GM23338 (cell line): ENCODE results near the gene GAREM1.

Experiments used
- CREB1 ChIP-seq: fragments of 250-450 bp; sonication (Bioruptor Pico); IDR thresholded peaks from 2 replicates; pipeline ENCODE4 v1.5.0; 2020; ENCODE audit warnings: low read depth, mild to moderate bottlenecking, moderate library complexity
- EZH2 ChIP-seq: fragments of 200-600 bp; sonication (generic); IDR thresholded peaks from one replicate; pipeline ENCODE4 v1.8.0; 2017; ENCODE audit warnings: antibody characterized with exemption, mild to moderate bottlenecking, low read depth; ENCODE audit not compliant: unreplicated experiment
- EZH2phosphoT487 ChIP-seq: fragments of 200-600 bp; sonication (generic); IDR thresholded peaks from one replicate; pipeline ENCODE4 v1.8.1; 2018; ENCODE audit warnings: antibody characterized with exemption; ENCODE audit not compliant: unreplicated experiment
- JUNB ChIP-seq: IDR thresholded peaks from one replicate; pipeline ENCODE4 v1.6.1; 2016; ENCODE audit warnings: antibody characterized with exemption; ENCODE audit not compliant: unreplicated experiment
- NANOG ChIP-seq: IDR thresholded peaks from 2 replicates; pipeline ENCODE4 v1.6.1; 2016; ENCODE audit warnings: antibody characterized with exemption, borderline replicate concordance
- POLR2AphosphoS5 ChIP-seq: IDR thresholded peaks from 2 replicates; pipeline ENCODE4 v1.6.1; 2016; ENCODE audit warnings: antibody characterized with exemption, low read depth
- STAT1 ChIP-seq: IDR thresholded peaks from one replicate; pipeline ENCODE4 v1.6.1; 2016; ENCODE audit warnings: antibody characterized with exemption; ENCODE audit not compliant: unreplicated experiment
- ZNF114 ChIP-seq: fragments of 250-450 bp; sonication (Bioruptor Pico); IDR thresholded peaks from 2 replicates; pipeline ENCODE4 v1.5.0; 2020; ENCODE audit warnings: mild to moderate bottlenecking, moderate library complexity
- ZNF331 ChIP-seq: fragments of 250-450 bp; sonication (Bioruptor Pico); IDR thresholded peaks from 2 replicates; pipeline ENCODE4 v1.5.0; 2020; ENCODE audit warnings: low read depth, mild to moderate bottlenecking, moderate library complexity
- TF ChIP-seq, protein P1 (sequence below), 2 experiments: fragments of 200-600 bp in 1 of 2; sonication (generic) in 1 of 2; conservative IDR thresholded peaks; 2 replicates each; pipeline versions ENCODE4 v1.5.1 to v1.6.1; 2016 to 2017; ENCODE audit warnings: antibody characterized with exemption in 2 of 2, low read depth in 2 of 2, mild to moderate bottlenecking in 2 of 2, moderate library complexity in 1 of 2
- TF ChIP-seq, protein P2 (sequence below): IDR thresholded peaks from one replicate; pipeline ENCODE4 v1.6.1; 2018; ENCODE audit warnings: antibody characterized with exemption; ENCODE audit not compliant: unreplicated experiment
- TF ChIP-seq, protein P3 (sequence below): IDR thresholded peaks from 2 replicates; pipeline ENCODE4 v1.6.1; 2016; ENCODE audit warnings: antibody characterized with exemption
- TF ChIP-seq, protein P4 (sequence below): fragments of 250-450 bp; sonication (Bioruptor Pico); IDR thresholded peaks from 2 replicates; pipeline ENCODE4 v1.5.0; 2020; ENCODE audit warnings: mild to moderate bottlenecking, moderate library complexity

DNA sequence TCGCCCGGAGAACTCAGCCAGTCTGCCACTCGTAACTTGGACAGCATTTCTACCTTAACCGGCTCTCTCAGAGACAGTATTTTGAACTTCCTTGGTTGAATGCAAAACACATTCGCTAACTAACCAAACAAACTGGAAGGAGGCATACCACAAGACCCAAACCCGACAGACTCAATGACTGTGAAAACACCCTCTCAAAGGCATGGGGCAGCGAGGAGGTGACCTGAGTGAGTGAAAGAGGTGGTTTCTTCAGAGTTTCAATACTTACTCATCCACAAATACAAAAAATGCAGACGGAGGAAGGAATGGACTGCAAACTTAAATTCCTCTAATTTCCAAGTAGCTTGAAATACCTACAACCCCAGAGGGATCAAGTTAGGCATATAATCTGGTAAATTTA lies 132.9 kb downstream of the GAREM1 start:
- TF ChIP-seq, protein P1, sequence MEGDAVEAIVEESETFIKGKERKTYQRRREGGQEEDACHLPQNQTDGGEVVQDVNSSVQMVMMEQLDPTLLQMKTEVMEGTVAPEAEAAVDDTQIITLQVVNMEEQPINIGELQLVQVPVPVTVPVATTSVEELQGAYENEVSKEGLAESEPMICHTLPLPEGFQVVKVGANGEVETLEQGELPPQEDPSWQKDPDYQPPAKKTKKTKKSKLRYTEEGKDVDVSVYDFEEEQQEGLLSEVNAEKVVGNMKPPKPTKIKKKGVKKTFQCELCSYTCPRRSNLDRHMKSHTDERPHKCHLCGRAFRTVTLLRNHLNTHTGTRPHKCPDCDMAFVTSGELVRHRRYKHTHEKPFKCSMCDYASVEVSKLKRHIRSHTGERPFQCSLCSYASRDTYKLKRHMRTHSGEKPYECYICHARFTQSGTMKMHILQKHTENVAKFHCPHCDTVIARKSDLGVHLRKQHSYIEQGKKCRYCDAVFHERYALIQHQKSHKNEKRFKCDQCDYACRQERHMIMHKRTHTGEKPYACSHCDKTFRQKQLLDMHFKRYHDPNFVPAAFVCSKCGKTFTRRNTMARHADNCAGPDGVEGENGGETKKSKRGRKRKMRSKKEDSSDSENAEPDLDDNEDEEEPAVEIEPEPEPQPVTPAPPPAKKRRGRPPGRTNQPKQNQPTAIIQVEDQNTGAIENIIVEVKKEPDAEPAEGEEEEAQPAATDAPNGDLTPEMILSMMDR (conservative IDR thresholded peaks at IDR 0.05; ENCODE audit: low read depth in 2 of 2) = no peak
- TF ChIP-seq, protein P2, sequence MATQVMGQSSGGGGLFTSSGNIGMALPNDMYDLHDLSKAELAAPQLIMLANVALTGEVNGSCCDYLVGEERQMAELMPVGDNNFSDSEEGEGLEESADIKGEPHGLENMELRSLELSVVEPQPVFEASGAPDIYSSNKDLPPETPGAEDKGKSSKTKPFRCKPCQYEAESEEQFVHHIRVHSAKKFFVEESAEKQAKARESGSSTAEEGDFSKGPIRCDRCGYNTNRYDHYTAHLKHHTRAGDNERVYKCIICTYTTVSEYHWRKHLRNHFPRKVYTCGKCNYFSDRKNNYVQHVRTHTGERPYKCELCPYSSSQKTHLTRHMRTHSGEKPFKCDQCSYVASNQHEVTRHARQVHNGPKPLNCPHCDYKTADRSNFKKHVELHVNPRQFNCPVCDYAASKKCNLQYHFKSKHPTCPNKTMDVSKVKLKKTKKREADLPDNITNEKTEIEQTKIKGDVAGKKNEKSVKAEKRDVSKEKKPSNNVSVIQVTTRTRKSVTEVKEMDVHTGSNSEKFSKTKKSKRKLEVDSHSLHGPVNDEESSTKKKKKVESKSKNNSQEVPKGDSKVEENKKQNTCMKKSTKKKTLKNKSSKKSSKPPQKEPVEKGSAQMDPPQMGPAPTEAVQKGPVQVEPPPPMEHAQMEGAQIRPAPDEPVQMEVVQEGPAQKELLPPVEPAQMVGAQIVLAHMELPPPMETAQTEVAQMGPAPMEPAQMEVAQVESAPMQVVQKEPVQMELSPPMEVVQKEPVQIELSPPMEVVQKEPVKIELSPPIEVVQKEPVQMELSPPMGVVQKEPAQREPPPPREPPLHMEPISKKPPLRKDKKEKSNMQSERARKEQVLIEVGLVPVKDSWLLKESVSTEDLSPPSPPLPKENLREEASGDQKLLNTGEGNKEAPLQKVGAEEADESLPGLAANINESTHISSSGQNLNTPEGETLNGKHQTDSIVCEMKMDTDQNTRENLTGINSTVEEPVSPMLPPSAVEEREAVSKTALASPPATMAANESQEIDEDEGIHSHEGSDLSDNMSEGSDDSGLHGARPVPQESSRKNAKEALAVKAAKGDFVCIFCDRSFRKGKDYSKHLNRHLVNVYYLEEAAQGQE = no peak
- no peak for TF ChIP-seq EZH2phosphoT487
- TF ChIP-seq JUNB = no peak
- TF ChIP-seq CREB1 (CRISPR knock-in tag) = no peak
- TF ChIP-seq EZH2 = no peak
- TF ChIP-seq POLR2AphosphoS5 = no peak
- TF ChIP-seq, protein P3, sequence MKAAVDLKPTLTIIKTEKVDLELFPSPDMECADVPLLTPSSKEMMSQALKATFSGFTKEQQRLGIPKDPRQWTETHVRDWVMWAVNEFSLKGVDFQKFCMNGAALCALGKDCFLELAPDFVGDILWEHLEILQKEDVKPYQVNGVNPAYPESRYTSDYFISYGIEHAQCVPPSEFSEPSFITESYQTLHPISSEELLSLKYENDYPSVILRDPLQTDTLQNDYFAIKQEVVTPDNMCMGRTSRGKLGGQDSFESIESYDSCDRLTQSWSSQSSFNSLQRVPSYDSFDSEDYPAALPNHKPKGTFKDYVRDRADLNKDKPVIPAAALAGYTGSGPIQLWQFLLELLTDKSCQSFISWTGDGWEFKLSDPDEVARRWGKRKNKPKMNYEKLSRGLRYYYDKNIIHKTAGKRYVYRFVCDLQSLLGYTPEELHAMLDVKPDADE = no peak
- TF ChIP-seq, protein P4, sequence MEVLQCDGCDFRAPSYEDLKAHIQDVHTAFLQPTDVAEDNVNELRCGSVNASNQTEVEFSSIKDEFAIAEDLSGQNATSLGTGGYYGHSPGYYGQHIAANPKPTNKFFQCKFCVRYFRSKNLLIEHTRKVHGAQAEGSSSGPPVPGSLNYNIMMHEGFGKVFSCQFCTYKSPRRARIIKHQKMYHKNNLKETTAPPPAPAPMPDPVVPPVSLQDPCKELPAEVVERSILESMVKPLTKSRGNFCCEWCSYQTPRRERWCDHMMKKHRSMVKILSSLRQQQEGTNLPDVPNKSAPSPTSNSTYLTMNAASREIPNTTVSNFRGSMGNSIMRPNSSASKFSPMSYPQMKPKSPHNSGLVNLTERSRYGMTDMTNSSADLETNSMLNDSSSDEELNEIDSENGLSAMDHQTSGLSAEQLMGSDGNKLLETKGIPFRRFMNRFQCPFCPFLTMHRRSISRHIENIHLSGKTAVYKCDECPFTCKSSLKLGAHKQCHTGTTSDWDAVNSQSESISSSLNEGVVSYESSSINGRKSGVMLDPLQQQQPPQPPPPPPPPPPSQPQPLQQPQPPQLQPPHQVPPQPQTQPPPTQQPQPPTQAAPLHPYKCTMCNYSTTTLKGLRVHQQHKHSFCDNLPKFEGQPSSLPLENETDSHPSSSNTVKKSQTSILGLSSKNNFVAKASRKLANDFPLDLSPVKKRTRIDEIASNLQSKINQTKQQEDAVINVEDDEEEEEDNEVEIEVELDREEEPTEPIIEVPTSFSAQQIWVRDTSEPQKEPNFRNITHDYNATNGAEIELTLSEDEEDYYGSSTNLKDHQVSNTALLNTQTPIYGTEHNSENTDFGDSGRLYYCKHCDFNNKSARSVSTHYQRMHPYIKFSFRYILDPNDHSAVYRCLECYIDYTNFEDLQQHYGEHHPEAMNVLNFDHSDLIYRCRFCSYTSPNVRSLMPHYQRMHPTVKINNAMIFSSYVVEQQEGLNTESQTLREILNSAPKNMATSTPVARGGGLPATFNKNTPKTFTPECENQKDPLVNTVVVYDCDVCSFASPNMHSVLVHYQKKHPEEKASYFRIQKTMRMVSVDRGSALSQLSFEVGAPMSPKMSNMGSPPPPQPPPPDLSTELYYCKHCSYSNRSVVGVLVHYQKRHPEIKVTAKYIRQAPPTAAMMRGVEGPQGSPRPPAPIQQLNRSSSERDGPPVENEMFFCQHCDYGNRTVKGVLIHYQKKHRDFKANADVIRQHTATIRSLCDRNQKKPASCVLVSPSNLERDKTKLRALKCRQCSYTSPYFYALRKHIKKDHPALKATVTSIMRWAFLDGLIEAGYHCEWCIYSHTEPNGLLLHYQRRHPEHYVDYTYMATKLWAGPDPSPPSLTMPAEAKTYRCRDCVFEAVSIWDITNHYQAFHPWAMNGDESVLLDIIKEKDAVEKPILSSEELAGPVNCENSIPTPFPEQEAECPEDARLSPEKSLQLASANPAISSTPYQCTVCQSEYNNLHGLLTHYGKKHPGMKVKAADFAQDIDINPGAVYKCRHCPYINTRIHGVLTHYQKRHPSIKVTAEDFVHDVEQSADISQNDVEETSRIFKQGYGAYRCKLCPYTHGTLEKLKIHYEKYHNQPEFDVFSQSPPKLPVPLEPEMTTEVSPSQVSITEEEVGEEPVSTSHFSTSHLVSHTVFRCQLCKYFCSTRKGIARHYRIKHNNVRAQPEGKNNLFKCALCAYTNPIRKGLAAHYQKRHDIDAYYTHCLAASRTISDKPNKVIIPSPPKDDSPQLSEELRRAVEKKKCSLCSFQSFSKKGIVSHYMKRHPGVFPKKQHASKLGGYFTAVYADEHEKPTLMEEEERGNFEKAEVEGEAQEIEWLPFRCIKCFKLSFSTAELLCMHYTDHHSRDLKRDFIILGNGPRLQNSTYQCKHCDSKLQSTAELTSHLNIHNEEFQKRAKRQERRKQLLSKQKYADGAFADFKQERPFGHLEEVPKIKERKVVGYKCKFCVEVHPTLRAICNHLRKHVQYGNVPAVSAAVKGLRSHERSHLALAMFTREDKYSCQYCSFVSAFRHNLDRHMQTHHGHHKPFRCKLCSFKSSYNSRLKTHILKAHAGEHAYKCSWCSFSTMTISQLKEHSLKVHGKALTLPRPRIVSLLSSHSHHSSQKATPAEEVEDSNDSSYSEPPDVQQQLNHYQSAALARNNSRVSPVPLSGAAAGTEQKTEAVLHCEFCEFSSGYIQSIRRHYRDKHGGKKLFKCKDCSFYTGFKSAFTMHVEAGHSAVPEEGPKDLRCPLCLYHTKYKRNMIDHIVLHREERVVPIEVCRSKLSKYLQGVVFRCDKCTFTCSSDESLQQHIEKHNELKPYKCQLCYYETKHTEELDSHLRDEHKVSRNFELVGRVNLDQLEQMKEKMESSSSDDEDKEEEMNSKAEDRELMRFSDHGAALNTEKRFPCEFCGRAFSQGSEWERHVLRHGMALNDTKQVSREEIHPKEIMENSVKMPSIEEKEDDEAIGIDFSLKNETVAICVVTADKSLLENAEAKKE (CRISPR knock-in tag) = no peak
- no peak for TF ChIP-seq NANOG
- TF ChIP-seq ZNF331 (CRISPR knock-in tag) = no peak
- TF ChIP-seq ZNF114 (CRISPR knock-in tag) = no peak
- TF ChIP-seq STAT1 = no peak
